GM19043 (cell line): ENCODE results near the gene FILIP1L.
"Not testable (repeated sequence)": the region's sequence is repeated elsewhere in the genome, so short reads cannot be mapped to it uniquely, and the experiment has no call there.

ENCODE experiments used
- ATAC-seq: cut with Tn5 transposase; IDR thresholded peaks from one replicate; pipeline ENCODE4 v1.9.1; 2021; ENCODE audit warnings: low read depth; ENCODE audit not compliant: unreplicated experiment

Gene FILIP1L

DNA sequence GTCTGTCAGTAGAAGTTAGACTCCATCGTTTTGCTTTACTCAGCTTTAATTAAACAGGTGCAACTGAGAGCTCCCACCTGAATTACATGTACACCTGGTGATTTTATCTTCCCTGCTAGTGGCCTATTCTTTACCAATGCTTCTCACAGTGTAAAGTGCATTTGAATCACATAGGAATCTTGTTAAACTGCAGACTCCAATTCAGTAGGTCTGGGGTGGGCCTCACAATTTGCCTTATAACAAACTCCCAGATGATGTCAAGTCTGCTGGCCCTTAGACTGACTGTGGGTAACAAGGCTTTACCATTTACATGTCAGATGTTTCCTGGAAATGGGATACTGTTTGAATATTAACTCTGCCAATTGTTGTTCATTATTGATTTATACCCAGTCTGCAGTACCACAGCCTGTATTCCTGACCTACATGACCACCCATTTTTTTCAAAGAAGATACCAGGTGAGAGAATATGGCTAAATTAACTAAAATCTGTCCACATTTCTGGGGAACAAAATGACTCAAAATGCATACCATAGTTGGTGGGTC, 259.5 kb downstream of the FILIP1L start:
- no peak for ATAC-seq

DNA sequence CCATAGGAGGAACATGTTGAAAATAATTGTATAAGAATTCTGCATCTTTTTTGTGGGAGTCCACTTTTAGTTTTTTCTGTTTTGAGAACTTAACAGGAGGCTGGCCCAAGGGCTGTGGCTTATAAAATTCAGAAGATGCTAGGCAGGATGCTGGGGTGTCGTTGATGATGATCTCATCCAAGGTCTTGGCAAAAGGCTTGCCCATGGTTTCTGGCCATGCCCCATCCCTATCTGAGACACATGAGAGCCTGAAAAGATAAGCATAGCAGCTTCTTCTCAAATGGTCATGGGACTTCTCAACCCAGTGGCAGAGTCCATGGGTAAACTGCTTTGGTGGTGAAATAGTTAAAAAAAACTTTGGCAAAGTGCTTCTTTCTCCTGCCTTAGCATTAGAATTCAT, 261.4 kb downstream of the FILIP1L start:
- no peak for ATAC-seq

DNA sequence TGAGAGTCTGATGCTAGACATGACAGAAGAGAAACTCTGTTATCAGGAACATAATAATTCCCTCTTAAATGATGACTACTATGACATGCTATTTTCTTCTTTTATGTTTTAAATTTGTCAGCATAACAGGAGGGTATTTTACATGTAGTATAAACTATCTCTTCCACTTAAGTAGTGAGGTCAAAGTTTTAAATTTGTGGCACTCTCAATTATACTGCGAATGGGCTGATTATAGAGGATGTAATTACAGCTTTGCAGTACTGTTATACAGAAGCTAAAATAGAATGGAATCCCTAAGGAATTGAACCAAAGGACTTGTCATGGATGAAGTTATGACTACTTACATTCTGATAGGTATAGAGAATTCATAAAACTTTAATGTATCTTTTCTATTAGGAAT, 262.3 kb downstream of the FILIP1L start:
- no peak for ATAC-seq

DNA sequence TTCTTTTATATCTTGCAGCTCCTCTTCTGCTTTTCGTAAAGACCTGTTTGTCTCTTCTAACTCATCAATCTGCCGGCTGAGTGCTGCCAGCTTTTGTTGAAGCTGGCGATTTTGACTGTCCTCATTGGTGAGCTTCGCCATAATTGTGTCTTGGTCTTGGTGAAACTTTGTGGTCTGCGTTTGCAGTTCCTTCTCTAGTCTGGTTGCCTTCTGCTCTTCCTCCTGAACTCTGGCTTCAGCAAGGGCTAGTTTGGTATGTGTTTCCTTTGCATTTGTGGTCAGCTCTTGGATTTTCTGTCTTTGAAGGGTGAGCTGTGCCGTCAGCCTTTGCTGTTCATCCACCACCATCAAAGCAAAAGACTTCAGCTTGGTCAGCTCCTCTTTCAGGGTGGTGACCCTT, 263.7 kb downstream of the FILIP1L start:
- no peak for ATAC-seq

DNA sequence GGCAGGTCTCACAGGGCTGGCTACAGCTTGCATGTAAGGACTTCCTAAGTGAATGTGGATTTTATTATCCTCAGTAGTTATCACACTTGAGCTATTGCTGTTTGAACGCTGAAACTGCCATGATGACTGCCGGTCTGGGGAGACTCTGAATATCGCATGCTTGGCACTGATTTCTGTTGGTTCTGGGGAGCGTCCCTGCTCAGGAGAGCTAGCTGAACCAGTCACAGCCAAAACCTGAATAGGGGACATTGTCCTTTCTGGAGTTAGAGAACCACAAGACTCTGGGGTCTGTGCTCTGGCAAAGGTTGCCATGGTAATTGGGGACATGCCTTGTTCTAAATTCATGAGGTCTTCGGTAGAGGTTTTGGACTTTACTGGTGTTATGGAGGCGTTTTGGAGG, 265.9 kb downstream of the FILIP1L start:
- no peak for ATAC-seq

DNA sequence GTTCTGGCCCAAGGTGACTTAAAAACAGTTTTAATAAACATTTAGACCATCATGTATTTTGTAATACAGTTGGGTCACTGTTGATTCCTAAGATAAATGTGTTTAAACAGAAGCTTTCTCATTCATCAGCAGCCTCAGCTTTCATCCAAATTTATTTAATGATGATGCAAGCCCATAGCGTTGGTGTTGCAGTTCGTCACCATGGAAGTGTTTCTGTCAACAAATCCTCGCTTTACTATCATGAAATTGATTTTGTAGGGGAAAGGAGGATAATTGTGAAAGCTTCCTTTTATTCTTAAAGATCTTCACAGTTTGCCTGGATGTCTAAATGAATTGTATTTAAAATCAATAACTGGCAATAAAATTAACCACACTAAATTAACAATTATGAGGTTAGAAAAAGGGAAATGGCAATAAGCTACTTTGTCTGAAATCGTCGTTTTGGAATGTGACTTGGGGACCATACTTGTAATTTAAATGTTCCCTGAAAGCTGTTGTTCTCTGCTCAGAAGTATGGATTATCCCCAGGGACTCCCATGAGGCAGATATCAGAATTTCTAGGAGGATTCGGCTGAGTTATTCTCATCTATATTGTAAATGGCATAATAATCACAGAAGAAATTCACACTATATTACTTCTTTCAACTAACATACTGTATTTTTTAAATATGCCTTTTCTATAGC, 267.7 kb downstream of the FILIP1L start:
- no peak for ATAC-seq

DNA sequence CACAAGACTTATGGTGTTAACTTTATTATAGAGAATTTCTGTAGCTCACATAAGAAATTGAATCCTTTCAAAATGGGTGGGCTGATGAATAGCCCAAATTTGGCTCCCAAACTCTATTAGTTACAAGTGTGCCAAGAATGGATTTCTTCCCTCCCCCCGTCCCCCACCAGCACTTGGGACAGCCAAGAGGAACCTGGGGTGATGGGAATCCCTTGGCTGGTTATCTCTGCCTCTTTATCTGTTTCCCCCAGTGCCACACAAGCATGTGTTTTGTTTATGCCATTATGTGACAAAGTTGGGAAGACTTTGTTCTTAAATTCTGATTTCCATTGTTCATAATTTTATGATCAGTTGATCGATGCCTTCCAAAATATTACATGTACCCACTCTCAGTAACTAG, 268.3 kb downstream of the FILIP1L start:
- ATAC-seq = no peak

DNA sequence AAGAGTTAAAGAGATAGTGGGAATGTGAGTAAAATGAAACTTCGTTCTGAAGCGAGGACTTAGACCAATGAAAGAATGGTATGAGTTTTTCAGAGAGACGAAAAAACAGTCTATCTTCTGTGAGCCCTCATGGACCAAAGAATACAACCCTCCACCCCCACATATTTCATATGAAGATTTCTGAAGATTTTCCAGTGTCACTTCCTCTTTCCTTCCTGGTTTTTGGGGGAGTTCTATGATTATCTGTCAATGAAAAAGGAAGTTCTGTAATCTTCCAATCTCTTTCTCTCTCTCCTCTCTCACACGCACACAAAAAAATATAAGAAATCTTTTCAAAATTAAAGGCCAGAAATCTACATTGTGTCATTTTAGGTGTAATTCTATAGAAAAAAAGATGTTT, 269.0 kb downstream of the FILIP1L start:
- ATAC-seq = no peak

DNA sequence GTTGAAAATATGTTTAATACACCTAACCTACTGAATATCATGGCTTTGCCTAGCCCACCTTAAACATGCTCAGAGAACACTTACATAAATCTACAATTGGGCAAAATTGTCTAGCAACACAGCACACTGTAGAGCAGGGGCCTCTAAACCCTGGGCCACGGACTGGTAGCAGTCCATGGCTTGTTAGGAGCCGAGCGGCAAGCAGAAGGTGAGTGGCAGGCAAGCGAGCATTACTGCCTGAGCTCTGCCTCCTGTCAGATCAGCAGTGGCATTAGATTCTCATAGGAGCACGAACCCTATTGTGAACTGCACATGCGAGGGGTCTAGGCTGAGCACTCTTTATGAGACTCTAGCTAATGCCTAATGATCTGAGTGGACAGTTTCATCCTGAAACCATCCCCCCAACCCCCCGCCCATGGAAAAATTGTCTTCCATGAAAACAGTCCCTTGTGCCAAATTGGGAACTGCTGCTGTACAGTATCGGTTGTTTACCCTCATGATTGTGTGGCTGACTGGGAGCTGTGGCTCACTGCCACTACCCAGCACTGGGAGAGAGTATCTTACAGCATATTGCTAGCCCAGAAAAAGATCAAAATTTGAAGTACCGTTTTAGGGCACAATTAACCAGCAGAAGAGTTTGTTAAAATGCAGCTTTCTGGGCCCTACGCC, 270.6 kb downstream of the FILIP1L start:
- no peak for ATAC-seq

DNA sequence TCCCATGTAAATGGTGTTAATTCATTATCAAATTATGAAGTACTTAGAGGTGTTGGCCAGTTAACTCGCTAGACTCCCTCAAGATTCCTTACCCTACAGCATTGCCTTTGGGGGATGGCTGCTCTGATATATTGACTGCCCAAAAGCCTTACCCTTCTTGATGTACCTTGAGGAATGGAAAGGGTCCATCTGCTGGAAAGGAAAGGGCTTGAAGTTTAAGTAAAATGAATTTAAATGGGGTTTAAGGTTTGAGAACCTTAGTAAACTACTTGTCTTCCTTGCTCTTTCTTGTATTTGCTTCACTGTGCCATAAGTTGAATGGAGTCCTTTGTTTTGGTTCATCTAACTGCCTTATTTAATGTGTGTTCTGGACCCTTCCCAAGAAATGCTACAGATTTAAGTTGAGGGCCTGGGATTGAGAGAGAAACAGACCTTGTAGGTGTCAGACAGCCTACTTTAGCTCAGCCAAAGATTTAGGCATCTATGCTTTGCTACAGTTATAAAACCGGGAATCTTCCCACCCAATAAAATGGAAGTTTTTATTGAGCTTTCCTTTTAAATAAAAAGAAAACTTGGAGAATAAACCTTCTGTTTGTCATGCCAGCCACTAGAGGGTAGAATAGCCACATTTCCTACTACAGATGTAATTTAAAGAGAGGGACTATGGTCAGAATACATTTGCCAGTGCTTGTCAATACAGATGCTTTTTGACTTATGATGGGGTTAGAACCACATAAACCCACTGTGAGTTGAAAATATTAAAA, 271.3 kb downstream of the FILIP1L start:
- no peak for ATAC-seq

DNA sequence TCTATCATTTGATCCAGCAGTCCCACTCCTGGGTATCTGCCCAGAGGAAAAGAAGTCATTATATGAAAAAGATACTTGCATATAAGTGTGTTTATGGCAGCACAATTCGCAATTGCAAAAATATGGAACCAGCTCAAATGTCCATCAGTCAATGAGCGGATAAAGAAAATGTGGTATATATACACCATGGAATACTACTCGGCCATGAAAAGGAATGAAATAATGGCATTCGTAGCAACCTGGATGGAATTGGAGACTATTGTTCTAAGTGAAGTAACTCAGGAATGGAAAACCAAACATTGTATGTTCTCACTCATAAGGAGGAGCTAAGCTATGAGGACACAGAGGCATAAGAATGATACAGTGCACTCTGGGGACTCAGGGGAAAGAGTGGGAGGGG, 272.4 kb downstream of the FILIP1L start:
- not testable (repeated sequence) for ATAC-seq

DNA sequence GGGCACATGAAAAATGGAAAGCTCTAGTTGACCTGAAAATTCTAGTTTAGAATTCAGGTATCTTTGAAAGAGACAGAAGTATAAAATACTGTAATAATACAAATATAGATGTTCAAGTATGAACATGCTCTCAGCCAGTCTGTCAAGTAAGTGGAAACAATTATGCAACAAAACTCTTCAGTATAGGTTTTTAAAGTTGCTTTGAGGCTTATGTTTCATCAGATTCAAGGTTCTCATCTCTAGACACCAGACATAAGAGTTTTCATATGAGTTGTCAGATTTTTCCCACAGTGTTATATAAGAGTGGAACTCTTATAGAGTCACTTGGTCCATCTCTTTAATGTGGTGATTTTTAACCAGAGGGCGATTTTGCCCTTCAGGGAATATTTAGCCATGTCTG, 274.7 kb downstream of the FILIP1L start:
- ATAC-seq = no peak

DNA sequence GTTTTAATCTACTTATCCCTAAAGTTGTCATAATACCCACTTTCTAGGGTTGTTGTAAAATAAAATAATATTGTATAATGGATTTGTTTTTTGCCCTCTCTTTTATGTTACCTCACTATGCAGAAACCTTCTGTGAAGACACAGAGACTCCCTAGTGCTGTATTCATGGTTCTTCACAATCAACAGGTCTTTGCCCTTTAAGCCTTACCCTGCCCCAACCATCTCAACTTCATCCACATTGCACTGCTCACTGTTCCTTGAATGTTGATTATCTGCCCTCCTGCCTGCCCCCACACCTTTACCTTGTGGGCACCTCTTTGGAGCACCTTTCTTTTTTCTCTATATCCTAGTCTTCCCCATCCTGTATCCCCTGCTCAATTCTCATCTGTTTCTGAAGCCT, 275.5 kb downstream of the FILIP1L start:
- ATAC-seq = no peak

DNA sequence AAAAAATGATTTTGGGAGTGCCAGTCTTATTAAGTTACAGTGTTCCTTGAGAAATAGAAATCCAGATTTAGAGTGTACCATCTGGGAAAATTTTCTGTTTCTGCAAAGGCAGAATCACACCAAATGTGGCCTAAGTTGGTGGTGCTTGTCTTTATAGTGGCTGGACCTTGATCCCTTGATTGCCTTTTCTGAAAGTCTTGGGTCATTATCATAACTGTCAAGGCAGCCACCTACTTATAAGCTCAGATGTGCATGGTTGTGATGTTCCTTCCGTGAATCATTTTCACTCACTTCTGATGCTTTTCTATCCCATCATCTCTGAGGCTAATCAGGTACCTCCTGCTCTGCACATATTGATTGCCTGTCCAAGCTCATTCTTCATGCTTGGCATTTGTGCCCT, 276.6 kb downstream of the FILIP1L start:
- ATAC-seq = no peak

DNA sequence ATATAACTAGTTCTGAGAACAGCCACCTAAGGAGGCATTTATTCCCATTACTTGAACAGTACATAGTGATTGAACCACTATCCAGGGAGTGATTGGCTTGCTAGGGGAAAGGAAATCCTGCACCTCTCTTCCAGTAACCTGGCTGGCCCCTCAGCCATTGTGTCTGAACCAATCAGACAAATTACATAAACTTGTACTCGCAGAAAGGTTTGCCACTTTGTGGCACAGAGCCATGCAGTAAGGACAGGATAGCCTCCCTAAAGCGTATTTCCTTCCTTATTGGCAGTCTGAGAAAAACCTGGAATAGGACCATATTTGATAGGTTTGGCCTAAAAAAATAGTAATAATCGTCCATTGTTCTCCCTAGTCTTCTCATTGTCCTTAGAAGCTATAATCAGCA, 277.6 kb downstream of the FILIP1L start:
- ATAC-seq = no peak

DNA sequence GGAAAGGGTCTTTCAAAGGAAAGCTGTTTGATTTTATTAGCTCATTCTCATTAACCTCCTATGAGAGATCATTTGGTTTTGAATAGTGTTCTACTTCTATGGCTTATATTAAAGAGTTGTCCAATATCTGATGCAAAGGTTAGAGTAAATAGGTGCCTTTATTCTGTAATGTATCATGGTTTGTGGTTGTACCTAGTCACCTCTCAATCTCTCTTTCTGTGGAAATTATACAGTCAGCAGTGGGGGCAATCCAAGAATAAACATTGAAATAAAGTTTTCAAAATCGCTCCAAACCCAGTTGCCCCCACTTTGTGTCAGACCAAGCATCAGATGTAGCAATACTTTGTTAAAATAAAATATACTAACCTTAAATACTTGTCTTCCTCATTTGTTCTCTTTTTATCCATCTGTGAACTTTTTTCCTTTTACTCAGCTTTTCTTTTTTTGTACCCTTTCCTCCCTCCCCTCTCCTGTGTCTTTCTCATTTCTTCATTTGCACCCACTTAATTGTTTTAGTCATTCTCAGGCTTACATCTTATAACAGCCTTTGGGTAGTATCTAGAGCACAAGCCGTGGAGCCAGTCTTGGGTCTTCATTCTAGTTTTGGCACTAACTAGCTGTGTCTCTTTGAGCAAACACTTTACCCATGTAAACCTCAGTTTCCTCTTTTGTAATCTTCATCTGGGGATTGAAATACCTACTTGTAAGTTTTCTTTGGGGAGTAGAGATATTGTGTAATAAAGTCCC, 279.9 kb downstream of the FILIP1L start:
- no peak for ATAC-seq

DNA sequence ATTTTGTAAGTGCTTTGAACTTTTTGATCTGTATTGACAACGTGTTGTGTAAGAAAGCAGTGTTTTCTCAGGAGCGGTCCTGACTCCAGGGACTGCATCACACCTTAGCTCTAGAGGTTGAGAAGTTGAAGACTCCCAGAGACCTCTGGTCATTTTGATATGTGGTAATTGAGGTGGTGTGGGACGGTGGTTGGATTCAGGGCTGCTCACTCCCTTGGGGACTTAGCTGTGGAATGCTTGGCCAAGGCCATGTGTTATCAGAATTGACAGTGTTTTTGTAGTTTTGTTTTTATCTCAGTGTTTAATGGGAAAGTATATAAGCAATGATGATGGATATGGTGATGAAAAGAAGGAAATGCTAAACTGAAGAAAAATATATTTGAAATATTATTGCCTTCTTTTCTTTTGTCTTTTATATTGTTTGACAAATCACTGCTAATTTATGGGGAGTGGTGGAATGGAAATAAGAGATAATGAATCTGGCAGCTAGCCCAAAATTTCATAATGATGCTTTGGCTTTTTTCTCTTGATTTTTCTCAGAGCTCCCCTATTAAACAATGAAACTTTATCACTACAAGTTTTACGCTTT, 280.6 kb downstream of the FILIP1L start:
- ATAC-seq = no peak

DNA sequence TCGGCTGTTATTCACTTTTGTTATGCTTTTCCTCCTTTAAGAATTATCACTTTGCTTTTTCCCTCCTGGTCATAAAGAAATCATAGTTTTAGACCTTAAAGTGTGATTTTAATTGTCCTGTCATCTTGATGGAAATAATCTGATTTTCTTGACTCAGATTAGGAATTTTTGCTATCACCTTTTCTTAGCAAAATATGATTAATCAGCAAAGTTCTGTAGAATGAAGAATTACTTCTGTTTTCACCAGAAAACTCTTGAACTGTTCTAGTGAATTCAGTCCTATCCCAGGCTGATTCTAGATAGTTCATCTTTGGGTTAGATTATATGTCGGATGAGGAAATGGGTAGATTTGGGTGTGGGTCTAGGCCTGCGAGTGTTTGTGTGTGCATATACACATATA, 284.5 kb downstream of the FILIP1L start:
- no peak for ATAC-seq

DNA sequence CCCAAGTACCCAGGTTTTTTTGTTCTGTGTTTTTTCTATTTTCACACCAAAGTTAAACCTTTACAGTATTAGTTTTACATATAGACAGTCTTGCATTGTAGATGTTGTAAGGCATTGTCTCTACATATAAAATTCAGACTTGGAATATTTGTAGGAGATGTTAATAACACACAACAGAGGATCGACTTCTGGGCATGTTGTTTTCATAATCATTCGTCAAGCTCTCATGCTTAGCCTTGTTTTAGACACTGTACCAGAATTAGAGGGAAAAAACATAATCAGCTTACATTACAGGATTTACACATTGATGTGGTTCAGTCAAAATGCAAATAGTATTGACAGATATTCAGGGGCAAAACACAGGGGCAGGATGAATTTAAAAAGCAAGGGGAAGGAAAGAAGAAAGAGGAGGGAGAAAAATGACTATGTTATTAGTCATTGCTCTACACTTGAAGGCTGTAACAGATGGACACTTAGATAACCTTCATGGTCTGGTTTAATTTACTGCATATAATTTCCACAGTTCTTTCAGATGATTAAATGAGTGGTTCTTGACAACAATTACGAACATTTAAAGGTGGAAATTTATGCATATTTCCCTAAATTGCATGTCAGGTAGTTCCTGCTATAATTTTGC, 289.2 kb downstream of the FILIP1L start:
- no peak for ATAC-seq
